DMS 273 (cell line): ENCODE measurements around the gene PRPF6.
"Not testable (repeated sequence)": the region's sequence is repeated elsewhere in the genome, so short reads cannot be mapped to it uniquely, and the experiment has no call there.

ENCODE experiments used
- DNase-seq: peaks from one replicate; lab custom pipeline; 2025; ENCODE audit not compliant: unreplicated experiment; lab: John Stamatoyannopoulos, UW

Gene PRPF6

DNA sequence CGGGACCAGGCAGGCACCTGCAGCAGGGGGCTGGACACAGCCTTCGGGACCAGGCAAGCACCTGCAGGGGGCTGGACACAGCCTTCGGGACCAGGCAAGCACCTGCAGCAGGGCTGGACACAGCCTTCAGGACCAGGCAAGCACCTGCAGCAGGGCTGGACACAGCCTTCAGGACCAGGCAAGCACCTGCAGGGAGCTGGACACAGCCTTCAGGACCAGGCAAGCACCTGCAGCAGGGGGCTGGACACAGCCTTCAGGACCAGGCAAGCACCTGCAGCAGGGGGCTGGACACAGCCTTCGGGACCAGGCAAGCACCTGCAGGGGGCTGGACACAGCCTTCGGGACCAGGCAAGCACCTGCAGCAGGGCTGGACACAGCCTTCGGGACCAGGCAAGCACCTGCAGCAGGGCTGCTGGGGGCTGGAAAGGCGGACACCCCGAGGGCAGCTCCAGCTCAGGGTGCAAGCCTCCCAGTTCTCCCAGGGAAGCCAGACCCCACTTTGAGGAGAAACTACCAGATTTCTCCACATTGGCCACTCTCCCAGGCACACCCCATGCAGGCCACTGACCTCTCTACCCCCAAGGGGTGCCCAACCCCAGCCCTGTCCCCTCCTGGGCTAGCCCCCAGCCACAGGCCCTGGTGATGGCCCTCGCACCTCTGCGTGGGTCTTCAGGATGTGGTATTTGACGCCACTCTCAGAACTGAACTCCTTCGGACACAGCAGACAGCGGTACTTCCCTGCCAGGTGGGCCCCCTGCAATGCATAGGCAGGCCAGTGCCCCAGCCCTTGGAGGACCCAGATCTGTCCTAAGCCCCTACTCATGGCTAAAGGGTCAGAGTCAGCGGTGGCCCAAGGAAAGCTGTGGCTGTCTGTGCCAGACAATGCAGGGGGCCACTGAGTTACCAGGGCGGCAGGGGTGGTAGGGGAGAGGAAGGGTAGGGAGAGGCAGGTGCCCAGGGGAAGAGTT is 20.0 kb upstream of the PRPF6 start:
- DNase-seq, result not testable (repeated sequence)

DNA sequence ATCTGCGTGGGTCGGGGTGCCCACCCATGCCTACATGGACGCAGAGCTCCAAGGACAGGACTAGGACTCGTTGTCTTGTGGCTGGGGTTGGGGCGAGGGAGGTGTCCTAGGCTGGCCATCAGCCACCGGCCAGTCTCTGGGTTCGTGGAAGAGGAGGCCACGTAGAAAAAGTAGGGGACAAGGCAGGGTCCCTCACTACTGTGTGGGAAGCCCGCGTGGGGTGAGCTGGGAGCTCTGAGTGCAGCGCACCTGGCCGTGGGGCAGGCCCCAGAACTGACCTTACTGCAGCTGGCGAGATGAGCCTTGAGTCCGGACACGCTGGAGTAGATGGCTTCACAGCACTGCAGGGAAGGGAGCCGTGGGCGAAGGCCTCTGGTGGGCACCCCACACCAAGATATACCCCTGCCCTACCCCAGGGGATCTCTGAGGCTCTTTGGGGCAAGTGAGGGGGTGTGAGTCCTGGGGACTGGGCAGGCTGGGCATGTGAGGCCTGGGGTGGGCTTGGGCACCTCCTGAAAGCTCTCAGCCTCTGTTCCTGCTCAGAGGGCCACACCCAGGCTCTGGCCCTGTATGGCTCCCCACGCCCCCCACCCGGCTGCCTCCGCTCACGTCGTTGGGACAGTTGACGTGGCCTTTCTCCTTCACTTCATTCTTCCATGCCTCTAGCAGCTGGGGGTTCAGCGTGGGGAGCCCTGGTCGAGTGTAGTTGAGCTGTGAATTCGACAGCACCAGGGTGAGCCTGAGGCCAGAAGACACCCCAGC is 19.1 kb upstream of the PRPF6 start:
- no peak for DNase-seq

DNA sequence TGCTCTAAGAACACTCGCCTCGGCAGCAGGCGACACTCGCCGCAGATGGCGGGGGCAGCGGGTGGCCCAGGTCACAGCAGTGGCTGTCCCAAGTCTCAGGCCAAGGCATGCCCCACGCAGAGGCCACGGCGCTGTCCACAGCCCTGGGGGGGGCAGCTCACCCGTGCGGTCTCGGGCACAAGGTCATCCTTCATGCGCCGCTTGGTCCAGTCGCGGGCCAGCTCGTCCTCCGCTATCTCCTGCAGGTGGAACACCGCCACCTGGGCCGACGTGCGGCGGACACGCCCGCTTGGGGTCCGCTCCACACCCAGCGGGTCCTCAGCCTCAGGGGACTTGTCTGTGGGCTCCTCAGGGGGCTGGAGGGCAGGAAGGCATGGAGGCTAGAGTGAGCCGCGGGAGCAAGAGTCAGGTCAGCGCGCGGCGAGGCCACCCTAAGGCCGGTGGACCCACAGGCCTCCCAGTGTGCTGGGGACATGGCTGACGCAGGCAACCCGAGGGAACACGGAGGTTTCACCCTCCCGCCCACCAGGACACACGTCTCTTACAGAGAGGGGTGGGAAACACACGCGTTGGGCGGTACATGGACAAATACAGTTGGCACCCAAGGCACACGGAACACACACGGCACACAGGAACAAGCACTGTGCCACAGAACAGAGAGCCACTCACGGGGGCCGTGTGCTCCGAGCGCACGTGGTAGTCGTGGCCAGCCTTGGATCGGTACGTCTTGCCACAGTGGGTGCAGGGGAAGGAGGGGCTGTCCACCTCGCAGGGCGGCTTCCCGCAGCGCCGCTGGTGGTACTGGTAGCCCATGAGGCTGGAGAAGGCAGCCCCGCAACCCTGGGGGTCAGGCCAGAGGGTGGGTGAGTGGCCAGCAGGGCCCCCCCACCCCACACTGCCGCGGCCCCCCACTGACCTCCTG is 18.2 kb upstream of the PRPF6 start:
- DNase-seq, result no peak

DNA sequence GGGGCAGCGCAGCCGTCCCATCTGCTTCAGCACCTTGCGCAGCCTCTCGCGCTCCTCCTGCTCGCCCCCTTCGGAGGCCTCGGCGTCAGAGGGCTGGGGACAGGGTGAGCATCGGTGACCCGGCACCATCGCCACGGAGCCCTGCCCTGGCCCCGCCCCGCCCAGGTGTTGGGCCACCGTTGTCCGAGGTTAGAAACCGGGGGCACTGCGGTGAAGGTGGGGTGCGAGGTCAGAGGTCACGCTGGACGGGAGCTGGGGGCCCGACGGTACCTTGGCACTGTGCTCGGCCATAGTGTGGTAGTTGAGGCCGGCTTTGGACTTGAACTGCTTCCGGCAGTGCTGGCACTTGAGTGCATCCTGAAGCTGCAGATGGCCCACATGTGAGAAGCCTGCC is 17.6 kb upstream of the PRPF6 start:
- no peak for DNase-seq

DNA sequence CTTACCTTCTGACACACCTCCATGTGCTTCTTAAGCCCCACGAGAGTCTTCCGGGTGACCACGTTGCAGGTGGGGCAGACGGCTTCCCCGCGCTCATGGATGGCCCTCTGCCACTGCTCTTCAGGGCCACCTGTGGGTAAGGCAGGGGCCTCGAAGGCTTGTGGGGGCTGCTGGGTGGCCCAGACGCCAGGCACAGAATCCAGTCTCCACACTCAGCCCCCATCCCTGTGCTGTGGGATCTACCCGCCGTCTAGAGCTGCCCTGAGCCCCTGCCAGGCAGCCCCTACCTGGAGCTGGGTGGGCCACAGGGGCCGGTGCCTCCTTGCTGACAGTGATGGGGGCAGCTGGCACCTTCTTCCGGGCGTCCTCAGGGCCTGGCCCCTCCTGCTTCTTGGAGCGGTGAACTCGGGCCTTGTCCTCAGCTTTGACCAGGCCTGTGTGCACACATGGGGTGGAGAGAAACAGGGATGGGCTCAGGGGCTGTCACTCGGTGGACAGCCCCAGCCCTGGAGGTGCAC is 17.1 kb upstream of the PRPF6 start:
- no peak for DNase-seq

DNA sequence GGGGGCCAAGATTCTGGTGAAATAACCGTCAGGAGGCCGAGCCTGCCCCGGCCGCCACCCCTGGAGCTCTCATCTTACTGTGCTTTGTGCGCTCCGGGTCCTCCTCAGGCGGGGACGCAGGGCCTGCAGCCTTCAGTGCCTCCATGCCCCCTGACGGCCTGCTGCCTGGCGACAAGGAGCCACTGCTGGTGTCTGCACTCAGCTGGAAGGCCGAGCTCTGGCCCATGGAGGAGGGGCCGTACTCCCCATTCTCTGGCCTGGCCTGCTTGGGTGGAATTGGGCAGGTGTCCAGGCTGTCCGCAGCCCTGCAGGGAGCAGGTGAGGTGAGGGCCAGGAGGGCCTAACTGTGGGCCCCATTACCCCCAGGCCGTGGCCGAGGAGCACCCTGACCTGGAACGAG is 16.5 kb upstream of the PRPF6 start:
- no peak for DNase-seq

DNA sequence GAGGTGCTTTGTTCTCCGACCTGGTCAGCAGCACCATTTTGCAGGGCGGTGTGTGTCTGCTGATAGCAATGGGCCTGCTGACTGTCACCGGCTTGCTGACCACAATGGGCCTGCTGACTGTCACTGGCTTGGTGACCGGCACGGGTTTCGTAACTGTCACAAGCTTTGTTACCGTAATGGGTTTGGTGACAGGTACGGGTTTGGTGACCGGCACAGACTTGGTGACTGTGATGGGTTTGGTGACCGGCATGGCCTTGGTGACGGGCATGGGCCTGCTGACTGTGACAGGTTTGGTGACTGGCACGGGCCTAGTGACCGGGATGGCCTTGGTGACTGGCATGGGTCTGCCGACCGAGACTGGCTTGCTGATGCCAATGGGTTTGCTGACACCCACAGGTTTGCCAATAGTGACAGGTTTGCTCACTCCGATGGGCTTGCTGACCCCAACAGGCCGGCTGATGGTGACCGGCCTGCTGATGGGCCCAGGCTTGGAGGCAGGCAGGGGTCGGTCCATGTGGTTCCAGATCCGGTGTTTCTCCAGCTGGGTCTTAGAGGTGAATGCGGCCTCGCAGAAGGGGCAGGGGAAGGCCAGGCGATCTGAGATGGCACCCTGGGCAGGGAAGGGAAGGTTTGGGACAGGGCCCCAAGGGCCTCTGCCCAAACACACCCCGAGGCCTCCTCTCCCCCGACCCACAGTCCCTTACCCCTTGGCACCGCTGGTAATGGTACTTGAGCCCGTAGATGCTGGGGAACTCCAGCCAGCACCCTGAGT is 14.6 kb upstream of the PRPF6 start:
- no peak for DNase-seq

DNA sequence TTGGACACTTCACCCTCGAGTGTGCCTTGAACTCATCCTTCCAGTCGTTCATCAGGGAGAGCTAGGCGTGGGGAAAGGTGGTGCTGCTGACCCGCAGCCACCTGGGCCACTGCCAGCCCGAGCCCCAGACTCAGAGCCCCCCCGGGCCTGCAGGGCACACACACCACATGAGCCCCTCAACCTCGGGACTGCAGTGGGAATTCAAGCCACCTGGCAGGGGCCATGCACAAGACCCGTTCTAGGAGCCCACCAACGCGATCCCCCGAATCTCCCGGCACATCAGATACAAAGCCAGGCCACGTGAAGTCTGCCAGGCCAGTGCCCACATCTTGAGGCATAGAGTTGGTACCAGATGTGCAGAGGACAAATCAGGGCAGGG is 14.0 kb upstream of the PRPF6 start:
- no peak for DNase-seq

DNA sequence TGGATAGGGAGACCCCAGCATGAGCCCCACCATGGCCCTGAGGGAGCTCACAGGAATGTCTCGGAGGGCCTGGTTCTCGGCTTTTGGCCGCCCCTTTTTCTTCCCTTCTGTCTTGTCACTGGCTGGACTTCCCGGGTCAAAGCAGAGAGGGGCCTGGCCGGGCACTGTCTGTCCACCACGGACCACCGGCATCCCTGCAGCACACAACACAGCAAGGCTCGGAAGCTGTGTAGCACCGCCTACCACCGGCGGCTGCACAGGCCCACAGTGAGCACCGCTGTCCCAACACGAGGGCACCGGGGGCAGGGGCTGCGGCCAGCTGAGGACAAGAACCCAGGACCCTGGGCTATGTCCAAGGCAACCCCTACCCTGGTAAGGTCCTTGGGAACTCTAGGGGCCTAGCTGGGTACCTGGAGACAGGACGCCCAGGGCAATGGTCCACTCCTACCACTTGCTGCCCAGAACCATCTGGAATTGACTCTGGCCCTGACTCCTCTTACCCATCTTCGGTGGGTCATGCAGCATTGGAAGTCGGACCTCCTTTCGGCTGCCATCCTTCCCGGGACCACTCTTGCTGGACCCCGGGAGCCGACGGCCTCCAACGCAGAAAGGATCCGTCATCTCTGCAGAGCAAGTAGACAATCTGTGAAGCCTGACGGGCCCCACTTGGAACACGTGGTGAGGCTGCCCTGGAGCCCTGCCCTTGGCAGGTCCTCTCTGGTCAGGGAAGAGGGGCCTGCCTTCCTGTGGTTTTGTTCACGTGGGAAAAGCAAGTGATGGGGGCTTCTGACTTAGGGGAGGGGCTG is 13.4 kb upstream of the PRPF6 start:
- no peak for DNase-seq

DNA sequence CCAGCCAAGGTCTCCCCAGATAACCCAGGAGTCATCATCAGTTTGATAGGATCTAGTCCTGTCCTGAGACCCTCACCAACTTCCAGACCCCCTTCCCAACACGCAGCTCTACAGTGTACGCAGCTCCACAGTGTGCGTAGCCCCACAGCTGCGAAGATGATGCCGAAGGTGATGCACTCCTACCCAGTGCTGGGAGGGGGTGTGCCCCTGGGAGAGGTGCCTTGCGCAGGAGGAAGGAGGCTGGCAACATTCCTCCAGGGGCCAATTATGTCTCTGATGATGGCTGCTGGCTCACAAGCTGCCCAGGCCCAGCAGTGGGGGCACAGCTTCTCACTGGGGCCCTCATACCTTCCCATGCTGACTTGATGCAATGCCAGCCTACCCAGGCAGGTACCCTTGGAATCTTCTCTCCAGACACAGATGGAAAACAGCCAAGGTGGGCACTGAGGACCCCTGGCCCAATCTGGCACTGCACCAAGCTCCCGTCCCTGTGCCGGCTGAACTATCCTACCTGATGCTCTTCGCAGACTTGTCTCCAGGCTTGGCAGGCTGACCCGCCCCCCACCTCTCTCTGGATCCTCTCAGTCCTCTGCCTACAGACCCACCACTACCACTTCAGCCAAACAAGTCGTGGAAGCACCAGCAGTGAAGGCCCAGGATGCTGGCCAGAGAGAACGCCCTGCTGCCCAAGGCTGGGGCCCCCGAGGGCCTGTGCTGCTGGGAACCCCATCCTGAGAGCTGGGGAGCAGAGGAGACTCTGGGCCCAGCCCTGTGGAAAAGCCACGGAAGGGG is 12.6 kb upstream of the PRPF6 start:
- DNase-seq, result no peak

DNA sequence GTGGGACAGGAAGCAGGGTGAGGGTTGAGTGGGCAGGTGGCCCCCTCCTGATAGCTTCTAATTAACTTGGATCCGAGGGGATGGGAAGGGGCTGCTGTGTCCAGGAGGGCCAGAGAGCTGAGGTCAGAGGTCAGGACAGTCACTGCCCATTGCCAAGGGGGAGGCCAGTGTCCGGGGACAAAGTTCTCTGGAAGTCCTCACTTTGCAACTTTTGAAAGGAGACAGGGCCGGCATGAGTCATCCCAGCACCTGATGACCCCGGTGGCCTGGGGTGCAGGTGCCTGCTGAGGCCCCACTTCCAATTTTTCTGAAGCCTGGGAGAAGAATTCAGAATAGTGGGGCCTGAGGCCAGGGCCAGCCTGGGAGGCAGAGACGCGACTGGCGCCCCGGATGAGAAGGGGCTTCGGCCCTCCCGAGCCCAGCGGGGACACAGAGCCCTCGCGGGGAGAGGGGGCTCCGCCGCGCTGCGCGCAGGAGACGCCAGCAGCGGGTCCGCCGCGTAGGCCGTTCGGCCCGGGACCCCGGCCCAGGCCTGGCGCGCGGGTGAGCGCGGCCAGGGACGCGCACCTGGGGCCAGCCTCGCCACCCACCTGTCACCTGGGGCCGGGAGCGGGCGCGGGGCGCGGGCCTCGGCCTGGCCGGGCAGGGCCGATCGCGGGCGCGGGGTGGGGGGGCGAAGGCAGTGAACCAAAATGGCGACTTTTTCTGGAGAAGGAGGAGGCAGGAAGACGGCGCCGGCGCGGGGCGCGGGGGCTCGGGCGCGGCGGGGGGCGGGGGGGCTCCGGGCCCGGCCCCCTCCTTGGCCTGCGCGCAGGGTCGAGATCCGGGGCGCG is 11.8 kb upstream of the PRPF6 start:
- DNase-seq, result peak; percentile 64

DNA sequence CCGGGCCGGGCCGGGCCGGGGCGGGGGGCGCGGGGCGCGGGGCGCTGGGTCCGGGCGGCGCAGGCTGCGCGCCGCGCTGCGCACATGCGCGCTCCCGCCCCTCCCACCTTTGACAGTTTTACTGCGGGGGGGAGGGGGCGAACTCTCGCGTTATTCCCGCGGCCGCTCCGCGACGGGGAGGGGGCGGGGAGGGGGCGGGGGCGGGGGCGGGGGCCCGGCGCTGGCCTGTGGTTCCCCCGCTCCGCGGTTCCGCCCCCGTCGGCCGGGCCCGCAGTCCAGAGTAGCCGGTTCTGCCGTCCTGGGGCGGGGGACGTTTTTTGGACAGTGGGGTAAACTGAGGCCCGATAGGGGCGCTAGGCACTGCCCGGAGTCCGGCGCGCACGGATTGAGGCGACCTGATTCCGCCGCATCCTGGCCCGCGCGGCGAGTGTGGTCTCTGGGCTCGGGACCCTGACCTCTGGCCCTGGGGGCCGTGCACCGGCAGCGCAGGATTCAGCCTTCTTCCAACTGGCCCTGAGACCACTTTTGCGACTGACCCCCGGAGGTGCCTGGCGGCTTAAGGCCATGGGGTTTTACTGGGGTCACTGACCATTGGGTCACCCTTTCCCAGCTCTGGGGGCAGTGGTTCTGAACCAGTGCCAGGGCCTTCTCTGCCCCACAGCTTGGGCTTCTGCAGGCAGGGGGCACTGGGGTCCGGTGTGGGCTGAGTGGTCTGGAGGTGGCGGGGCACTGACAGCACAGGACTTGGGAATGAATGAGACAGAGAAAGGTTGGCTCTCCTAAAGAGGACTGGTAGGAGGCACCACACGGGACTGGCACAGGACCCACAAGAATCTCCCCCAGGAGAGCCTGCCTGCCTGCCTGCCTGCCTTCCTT is 10.9 kb upstream of the PRPF6 start, which contains the start of gene ZNF512B:
Gene ZNF512B (minus strand): TSS at position 93 of the 876 bp plus-strand sequence. CDS start 1,980 bp downstream, outside the sequence.
- DNase-seq, result peak; percentile 91

DNA sequence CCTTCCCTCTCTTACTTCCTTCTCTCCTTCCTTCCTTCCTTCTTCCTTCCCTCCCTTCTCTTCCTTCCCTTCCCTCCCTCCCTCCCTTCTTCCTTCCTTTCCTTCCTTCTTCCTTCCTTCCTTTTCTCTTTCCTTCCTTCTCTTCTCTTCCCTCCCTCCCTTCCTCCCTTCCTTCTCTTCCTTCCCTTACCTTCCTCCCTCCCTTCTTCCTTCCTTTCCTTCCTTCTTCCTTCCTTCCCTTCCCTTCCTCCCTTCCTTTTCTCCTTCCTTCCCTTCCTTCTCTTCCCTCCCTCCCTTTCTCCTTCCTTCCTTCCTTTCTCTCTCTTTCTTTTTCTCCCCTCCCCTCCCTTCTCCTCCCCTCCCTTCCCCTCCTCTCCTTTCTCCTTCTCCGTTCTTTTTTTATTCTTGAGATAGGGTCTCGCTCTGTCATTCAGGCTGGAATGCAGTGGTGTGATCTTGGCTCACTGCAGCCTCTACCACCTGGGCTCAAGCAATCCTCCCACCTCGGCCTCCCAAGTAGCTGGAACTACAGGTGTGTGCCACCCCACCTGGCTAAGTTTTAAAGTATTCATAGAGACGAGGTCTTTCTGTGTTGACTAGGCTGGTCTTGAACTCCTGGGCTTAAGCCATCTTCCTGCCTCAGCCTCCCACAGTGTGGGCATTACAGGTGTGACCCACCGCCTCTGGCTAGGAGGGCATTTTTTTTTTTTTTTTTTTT is 10.1 kb upstream of the PRPF6 start:
- DNase-seq, result no peak

DNA sequence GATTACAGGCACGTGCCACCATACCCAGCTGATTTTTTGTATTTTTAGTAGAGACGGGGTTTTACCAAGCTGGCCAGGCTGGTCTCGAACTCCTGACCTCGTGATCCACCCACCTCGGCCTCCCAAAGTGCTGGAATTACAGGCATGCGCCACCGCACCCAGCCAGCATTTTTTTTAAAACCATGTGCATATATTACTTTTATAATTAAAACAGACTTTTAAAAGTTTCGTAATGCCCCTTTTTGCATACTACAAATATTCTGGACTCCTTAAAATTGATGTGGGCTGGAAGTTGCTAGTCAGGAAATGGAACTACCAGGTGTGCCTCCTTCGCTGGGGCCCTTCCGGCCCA is 9.0 kb upstream of the PRPF6 start:
- DNase-seq, result not testable (repeated sequence)

DNA sequence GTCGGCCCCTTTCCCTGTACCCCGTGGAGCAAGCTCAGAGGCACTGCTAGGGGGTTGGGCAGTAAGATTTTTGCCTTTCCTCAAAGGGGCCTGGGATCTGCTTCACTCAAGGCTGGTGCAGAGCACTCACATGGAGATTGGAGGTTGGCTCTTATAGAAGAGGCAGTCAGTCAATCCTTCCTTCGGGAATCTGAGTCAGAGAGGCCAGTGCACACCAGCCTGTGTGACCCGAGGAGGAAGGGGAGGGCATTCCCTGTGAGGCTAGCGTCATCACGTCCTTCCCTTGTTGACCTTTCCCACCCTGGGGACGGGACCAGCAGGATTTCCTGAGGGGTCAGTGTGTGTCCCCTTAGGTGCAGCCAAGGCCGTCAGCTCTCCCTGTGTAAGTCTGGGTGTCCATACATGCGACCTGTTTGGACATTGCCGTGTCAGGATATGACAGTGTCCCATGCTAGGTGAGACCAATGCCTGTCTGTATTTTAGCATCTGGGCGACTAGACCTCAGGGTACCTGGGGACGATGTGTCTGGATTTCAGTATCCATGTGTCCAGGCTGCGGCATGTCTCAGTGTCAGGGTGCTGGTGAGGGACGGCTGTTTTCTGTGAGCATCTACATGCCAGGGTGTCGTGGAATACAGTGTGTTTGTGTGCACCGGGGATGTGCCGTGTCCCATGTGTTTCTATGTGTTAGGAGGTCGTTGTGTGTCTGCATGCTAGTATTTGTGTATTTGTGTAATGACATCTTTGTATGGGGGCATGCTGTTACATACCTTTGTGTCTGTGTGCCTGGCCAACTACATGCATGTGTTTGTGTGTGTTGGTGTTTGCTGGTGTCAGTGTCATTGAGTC is 8.4 kb upstream of the PRPF6 start:
- DNase-seq, result no peak
